Endothelial cell (in vitro differentiated cells): ENCODE results near the gene PRSS22. TPM values are rescaled to one million over a fixed set of nuclear protein-coding genes. Genes with fewer than 3 reads are reported as not detected.

Source experiments
- DNase-seq: peaks from one replicate; pipeline ENCODE4 v3.0.0; 2021; ENCODE audit warnings: low spot score
- H3K27ac Mint-ChIP-seq: one replicate; pipeline ENCODE4 v1.8.0; 2021; ENCODE audit warnings: mixed read lengths, inconsistent platforms; ENCODE audit not compliant: unreplicated experiment
- H3K27me3 Mint-ChIP-seq: one replicate; pipeline ENCODE4 v1.8.0; 2021; ENCODE audit warnings: mild to moderate bottlenecking, moderate library complexity, mixed read lengths, inconsistent platforms; ENCODE audit not compliant: unreplicated experiment
- H3K36me3 Mint-ChIP-seq: one replicate; pipeline ENCODE4 v1.8.0; 2021; ENCODE audit warnings: mild to moderate bottlenecking, low read depth, mixed read lengths, inconsistent platforms; ENCODE audit not compliant: unreplicated experiment
- H3K4me1 Mint-ChIP-seq: one replicate; pipeline ENCODE4 v1.8.0; 2021; ENCODE audit warnings: mild to moderate bottlenecking, mixed read lengths, inconsistent platforms; ENCODE audit not compliant: unreplicated experiment
- H3K4me3 Mint-ChIP-seq: one replicate; pipeline ENCODE4 v1.8.0; 2021; ENCODE audit warnings: mild to moderate bottlenecking, mixed read lengths, inconsistent platforms; ENCODE audit not compliant: unreplicated experiment
- H3K9me3 Mint-ChIP-seq: one replicate; pipeline ENCODE4 v1.8.0; 2021; ENCODE audit warnings: mixed read lengths, inconsistent platforms; ENCODE audit not compliant: unreplicated experiment
- total RNA-seq: library from RNA; stranded (reverse); fragmentation: NEBNext Ultra II Directional; extraction: Animal tissue kit (Norgen Biotek cat#: 25700); gene quantifications from one replicate; pipeline ENCODE4 v1.2.1, GENCODE V29; 2021; ENCODE audit not compliant: unreplicated experiment
- TF ChIP-seq, protein P1 (sequence below): fragments of 200-600 bp; sonication (generic); IDR thresholded peaks from one replicate; pipeline ENCODE4 v1.5.0; 2021; ENCODE audit warnings: antibody characterized with exemption; ENCODE audit not compliant: unreplicated experiment

Gene PRSS22
- total RNA-seq, 1 donor from 2014 or later: 0.59 TPM

DNA sequence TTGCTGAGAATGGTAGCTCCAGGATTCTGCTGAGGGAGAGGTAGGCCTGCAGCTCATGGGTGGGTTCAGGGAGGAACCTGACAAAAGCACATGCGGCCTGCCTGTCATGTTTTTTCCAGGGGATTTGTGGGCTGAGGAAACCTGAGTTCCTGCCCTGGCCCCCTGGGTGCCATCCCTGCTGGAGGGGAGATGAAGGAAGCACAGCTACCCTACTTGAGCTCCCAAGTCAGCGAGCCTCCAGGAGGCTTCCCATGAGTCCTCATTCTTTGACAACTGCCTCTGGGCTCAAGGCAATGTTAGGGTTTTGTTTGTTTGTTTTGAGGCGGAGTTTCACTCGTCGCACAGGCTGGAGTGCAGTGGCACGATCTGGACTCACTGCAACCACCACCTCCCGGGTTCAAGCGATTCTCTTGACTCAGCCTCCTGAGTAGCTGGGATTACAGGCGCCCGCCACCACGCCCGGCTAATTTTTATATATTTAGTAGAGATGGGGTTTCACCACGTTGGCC is 41.6 kb upstream of the PRSS22 start:
- no peaks in the 10 kb centered on the region for H3K36me3 Mint-ChIP-seq
- no peaks in the 10 kb centered on the region for H3K9me3 Mint-ChIP-seq
- H3K4me3 Mint-ChIP-seq: no peak overlapping the region
- H3K4me1 Mint-ChIP-seq: peaks cover 4% of the 10 kb centered on the region
- peaks cover 9% of the 10 kb centered on the region for H3K27me3 Mint-ChIP-seq
- H3K27ac Mint-ChIP-seq: no peak overlapping the region
- TF ChIP-seq, protein P1, sequence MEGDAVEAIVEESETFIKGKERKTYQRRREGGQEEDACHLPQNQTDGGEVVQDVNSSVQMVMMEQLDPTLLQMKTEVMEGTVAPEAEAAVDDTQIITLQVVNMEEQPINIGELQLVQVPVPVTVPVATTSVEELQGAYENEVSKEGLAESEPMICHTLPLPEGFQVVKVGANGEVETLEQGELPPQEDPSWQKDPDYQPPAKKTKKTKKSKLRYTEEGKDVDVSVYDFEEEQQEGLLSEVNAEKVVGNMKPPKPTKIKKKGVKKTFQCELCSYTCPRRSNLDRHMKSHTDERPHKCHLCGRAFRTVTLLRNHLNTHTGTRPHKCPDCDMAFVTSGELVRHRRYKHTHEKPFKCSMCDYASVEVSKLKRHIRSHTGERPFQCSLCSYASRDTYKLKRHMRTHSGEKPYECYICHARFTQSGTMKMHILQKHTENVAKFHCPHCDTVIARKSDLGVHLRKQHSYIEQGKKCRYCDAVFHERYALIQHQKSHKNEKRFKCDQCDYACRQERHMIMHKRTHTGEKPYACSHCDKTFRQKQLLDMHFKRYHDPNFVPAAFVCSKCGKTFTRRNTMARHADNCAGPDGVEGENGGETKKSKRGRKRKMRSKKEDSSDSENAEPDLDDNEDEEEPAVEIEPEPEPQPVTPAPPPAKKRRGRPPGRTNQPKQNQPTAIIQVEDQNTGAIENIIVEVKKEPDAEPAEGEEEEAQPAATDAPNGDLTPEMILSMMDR: no peak
- DNase-seq: no peak

DNA sequence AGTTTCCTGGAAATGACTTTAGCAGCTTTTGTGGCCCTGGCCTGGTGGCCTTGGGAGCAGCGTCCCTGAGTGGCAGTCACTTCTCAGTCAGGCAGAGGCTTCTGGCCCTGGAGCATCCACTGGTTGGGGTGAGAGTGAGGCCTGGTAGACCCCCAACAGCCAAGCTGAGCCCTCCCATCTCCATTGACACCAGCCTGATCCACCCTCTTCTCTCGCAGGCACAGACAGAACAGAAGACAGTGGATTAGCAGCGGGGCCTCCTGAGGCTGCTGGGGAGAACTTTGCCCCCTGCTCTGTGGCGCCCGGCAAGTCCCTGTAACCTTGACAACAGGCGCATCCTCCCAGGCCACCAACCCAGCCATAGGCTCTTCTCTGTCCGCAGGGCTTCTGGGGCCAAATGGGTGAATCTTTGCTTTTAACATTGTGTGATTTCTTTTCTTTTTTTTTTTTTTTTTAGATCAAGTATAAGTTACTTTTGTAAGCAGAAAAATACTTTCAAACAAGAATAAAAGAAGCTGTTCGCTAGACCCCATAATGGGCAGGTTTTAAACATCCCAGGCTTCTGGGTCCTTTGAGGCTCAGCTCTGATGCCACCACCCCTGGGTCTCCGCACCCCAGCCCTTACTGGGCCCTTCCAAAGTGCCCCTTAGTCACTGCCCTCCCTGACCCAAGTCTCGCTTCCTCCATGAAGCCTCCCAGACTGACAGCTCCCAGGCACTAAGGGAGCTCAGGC is 41.0 kb upstream of the PRSS22 start:
- no peak for DNase-seq
- TF ChIP-seq, protein P1: no peak
- Mint-ChIP-seq H3K27ac (no peak overlapping the region), H3K4me3 (no peak overlapping the region), H3K9me3 (no peaks in the 10 kb centered on the region), H3K27me3 (peaks cover 7% of the 10 kb centered on the region), H3K36me3 (no peaks in the 10 kb centered on the region), H3K4me1 (peaks cover 3% of the 10 kb centered on the region)

- TF ChIP-seq, protein P1: no peak
- no peak for DNase-seq
- Mint-ChIP-seq H3K36me3 (no peaks in the 10 kb centered on the region), H3K27ac (no peak overlapping the region), H3K4me3 (no peak overlapping the region), H3K27me3 (peaks cover 3% of the 10 kb centered on the region), H3K4me1 (no peaks in the 10 kb centered on the region), H3K9me3 (no peaks in the 10 kb centered on the region)
Observed at GRCh38 chr16:2897110-2897509, 39.1 kb upstream of the PRSS22 start.

- Mint-ChIP-seq H3K27ac (no peak overlapping the region), H3K4me3 (no peak overlapping the region), H3K4me1 (no peaks in the 10 kb centered on the region), H3K27me3 (no peaks in the 10 kb centered on the region), H3K9me3 (no peaks in the 10 kb centered on the region), H3K36me3 (no peaks in the 10 kb centered on the region)
- DNase-seq: no peak
- TF ChIP-seq, protein P1: no peak
Observed at GRCh38 chr16:2896480-2897010, 38.6 kb upstream of the PRSS22 start.

- Mint-ChIP-seq H3K36me3 (no peaks in the 10 kb centered on the region), H3K27me3 (no peaks in the 10 kb centered on the region), H3K4me1 (peaks cover 2% of the 10 kb centered on the region), H3K4me3 (no peak overlapping the region), H3K27ac (no peak overlapping the region), H3K9me3 (no peaks in the 10 kb centered on the region)
- DNase-seq: no peak
- TF ChIP-seq, protein P1: no peak
Observed at GRCh38 chr16:2895813-2896212, 37.8 kb upstream of the PRSS22 start.
